Heart left ventricle (tissue), 16 donors: ENCODE measurements around the gene CASP4. TPM values are rescaled to one million over a fixed set of nuclear protein-coding genes. Genes with fewer than 3 reads are reported as not detected.

Source experiments
- ATAC-seq, 4 donors: fragments of 200-7000 bp; cut with Tn5 transposase; one replicate each; pipeline ENCODE4 v1.9.1; 2020 to 2022; ENCODE audit warnings: moderate library complexity in 4 of 4, mild to moderate bottlenecking in 3 of 4, moderate number of reproducible peaks in 1 of 4
- DNase-seq, 5 donors: peaks; one replicate each; pipeline ENCODE4 v3.0.0-alpha.2; 2020
- H3K27ac ChIP-seq, 12 donors: fragments of 200-600 bp; sonication (generic) in 4 of 12; one replicate each; pipeline versions ENCODE4 v1.5.0 to v1.8.0; 2016 to 2022; ENCODE audit warnings: mild to moderate bottlenecking in 2 of 12
- H3K27me3 ChIP-seq, 9 donors: fragments of 200-600 bp; sonication (generic) in 2 of 9; one replicate each; pipeline versions ENCODE4 v1.5.1 to v1.8.0; 2016 to 2022; ENCODE audit warnings: mild to moderate bottlenecking in 3 of 9
- H3K36me3 ChIP-seq, 9 donors: fragments of 200-600 bp; sonication (generic) in 2 of 9; one replicate each; pipeline versions ENCODE4 v1.5.0 to v1.8.0; 2018 to 2022; ENCODE audit warnings: mild to moderate bottlenecking in 2 of 9
- H3K4me1 ChIP-seq, 12 donors: fragments of 200-600 bp; sonication (generic) in 4 of 12; one replicate each; pipeline versions ENCODE4 v1.5.0 to v1.8.0; 2016 to 2022; ENCODE audit warnings: mild to moderate bottlenecking in 3 of 12
- H3K4me3 ChIP-seq, 12 donors: fragments of 200-600 bp; sonication (generic) in 4 of 12; one replicate each; pipeline versions ENCODE4 v1.5.0 to v1.8.0; 2017 to 2022; ENCODE audit warnings: mild to moderate bottlenecking in 9 of 12, moderate library complexity in 4 of 12
- H3K9me3 ChIP-seq, 12 donors: fragments of 200-600 bp; sonication (generic) in 4 of 12; one replicate each; pipeline versions ENCODE4 v1.5.0 to v1.8.0; 2016 to 2022; ENCODE audit warnings: mild to moderate bottlenecking in 1 of 12
- CTCF ChIP-seq, 12 donors: fragments of 200-600 bp; sonication (generic) in 4 of 12; IDR thresholded peaks; one replicate each; pipeline versions ENCODE4 v1.5.0 to v1.8.0; 2018 to 2022; ENCODE audit warnings: antibody characterized with exemption in 12 of 12, mild to moderate bottlenecking in 5 of 12
- POLR2A ChIP-seq, 2 donors: fragments of 450-650 bp; IDR thresholded peaks; one replicate each; pipeline ENCODE4 v1.6.1; 2017; ENCODE audit warnings: antibody characterized with exemption in 2 of 2, mild to moderate bottlenecking in 2 of 2, moderate library complexity in 2 of 2
- WGBS, 4 donors: extraction: QIAGEN DNeasy Blood & Tissue Kit in 2 of 4; methylation state at CpG; one replicate each; pipeline versions ENCODE4 v1.1.5 to v1.1.7; 2013 to 2018; 5-methylcytosine and 5-hydroxymethylcytosine counted together
- intact Hi-C, 10 donors: fragments of 100-400 bp; cut with DNase I; formaldehyde crosslinking; loops; one replicate each; pipeline versions ENCODE4 v1.11.1 to v1.14.2; 2022
- polyA plus RNA-seq, 2 donors: library from polyadenylated mRNA; stranded (reverse); fragments of 200-250 nt; gene quantifications; one replicate each; pipeline ENCODE4 v1.2.3, GENCODE V29; 2013
- total RNA-seq, 9 donors: library from RNA; depleted of rRNA in 2 of 9; stranded (reverse); fragments of >200 nt in 2 of 9; fragmentation: NEBNext Ultra II Directional in 3 of 9; extraction: Animal tissue kit (Norgen Biotek cat#: 25700) in 3 of 9; gene quantifications; one replicate each; pipeline versions ENCODE4 v1.1.0 to v1.2.4, GENCODE V29; 2016 to 2023
- donor health status: ischemic (EF 13 %, LVEDD 7.1; RV severe dilation, severe dysfunction).
- donor health status: healthy with polysubstance abuse.
- donor health status: DM: no; HTN: yes; CAD: no.
- donor health status: DM: no; HTN: no; CAD: no.
- donor health status: ischemic (EF 25% LVEDD 6.9; RV normal size, moderate dysfunction).
- donor health status: ischemic (EF 25% LVEDD 5.7; RV mildly dilated, moderate dysfunction).
- donor health status: healthy.
- donor health status: DM: yes; HTN: yes; CAD: no.
- donor health status: ischemic (EF 35%, LVEDD 5.7; RV mildly dilated, moderate dysfunction).
- donor health status: nonischemic (EF 11% LVEDD 7.7; RV severe dilation, severe dysfunction).
- donor health status: DM: yes; HTN: yes; CAD: no.
- donor health status: PGD.
- donor health status: ischemic (EF 29% LVEDD 5.4; RV normal size, mild dysfunction).
- donor health status: nonischemic (EF 23%, LVEDD 6.1; RV moderate dilation, normal function).

CASP4 gene
- total and polyA plus RNA-seq, 11 donors: 7.6 to 74.5 (median 11.2) TPM

- Histone ChIP-seq H3K27ac (no peak overlapping the region), H3K36me3 (peaks cover 0 to 25% (median 4%) of the 10 kb centered on the region in 9 donors), H3K27me3 (no peaks in the 10 kb centered on the region), H3K4me3 (no peak overlapping the region), H3K4me1 (peaks cover 0 to 66% (median 17%) of the 10 kb centered on the region in 12 donors), H3K9me3 (peaks cover 0 to 13% (median 0%) of the 10 kb centered on the region in 12 donors)
- ATAC-seq (no peak), DNase-seq (no peak)
- intact Hi-C loops: loop anchor here in 2 of 10 donors (10.0 kb wide), 1 partner anchor 71 kb away; the partner anchor contains the start of gene CASP1 (in 2 of the 2)
- 90 to 100% (median 96%) methylated on average over 1 of the region's 1 CpG for WGBS, 4 donors
- TF ChIP-seq POLR2A (IDR thresholded peaks at IDR 0.05): no peak
- no peak for TF ChIP-seq CTCF (IDR thresholded peaks at IDR 0.05)
Observed at GRCh38 chr11:104964247-104964646, 4.1 kb downstream of the CASP4 start.

GRCh38 chr11:104962852-104963251 lies 5.5 kb downstream of the CASP4 start:
- Histone ChIP-seq H3K9me3 (peaks cover 0 to 13% (median 0%) of the 10 kb centered on the region in 12 donors), H3K27me3 (no peaks in the 10 kb centered on the region), H3K4me1 (peaks cover 0 to 72% (median 19%) of the 10 kb centered on the region in 12 donors), H3K36me3 (peaks cover 0 to 25% (median 4%) of the 10 kb centered on the region in 9 donors), H3K4me3 (no peak overlapping the region), H3K27ac (no peak overlapping the region)
- TF ChIP-seq CTCF (IDR thresholded peaks at IDR 0.05): no peak
- TF ChIP-seq POLR2A (IDR thresholded peaks at IDR 0.05): no peak
- 85 to 96% (median 87%) methylated on average over 3 of the region's 3 CpGs for whole genome bisulfite sequencing, 4 donors
- ATAC-seq: no peak
- intact Hi-C loops: loop anchor here in 2 of 10 donors (10.0 kb wide), 1 partner anchor 72 kb away; the partner anchor contains the start of gene CASP1 (in 2 of the 2)
- DNase-seq: no peak

GRCh38 chr11:104957280-104957679 lies 11.1 kb downstream of the CASP4 start:
- no peak for TF ChIP-seq CTCF (IDR thresholded peaks at IDR 0.05)
- TF ChIP-seq POLR2A (IDR thresholded peaks at IDR 0.05): no peak
- no peak overlapping the region for H3K27ac ChIP-seq
- no peaks in the 10 kb centered on the region for H3K9me3 ChIP-seq
- H3K36me3 ChIP-seq: peaks cover 0 to 40% (median 31%) of the 10 kb centered on the region in 9 donors
- intact Hi-C loops: no loop called here
- no peaks in the 10 kb centered on the region for H3K27me3 ChIP-seq
- peaks cover 0 to 68% (median 7%) of the 10 kb centered on the region in 12 donors for H3K4me1 ChIP-seq
- no peak overlapping the region for H3K4me3 ChIP-seq
- no peak for ATAC-seq
- DNase-seq: no peak
- 67 to 98% (median 90%) methylated on average over 3 of the region's 3 CpGs for WGBS, 4 donors

GRCh38 chr11:104956528-104956927 lies 11.8 kb downstream of the CASP4 start:
- H3K36me3 ChIP-seq: peaks cover 0 to 40% (median 34%) of the 10 kb centered on the region in 9 donors
- H3K4me3 ChIP-seq: no peak overlapping the region
- intact Hi-C loops: no loop called here
- no peak for DNase-seq
- H3K9me3 ChIP-seq: no peaks in the 10 kb centered on the region
- H3K27me3 ChIP-seq: no peaks in the 10 kb centered on the region
- no peak overlapping the region for H3K27ac ChIP-seq
- ATAC-seq: no peak
- H3K4me1 ChIP-seq: peaks cover 0 to 62% (median 7%) of the 10 kb centered on the region in 12 donors
- TF ChIP-seq CTCF (IDR thresholded peaks at IDR 0.05): no peak
- TF ChIP-seq POLR2A (IDR thresholded peaks at IDR 0.05): no peak
